K562 (cell line): Measurements from ENCODE around the gene INSM2. TPM values are rescaled to one million over a fixed set of nuclear protein-coding genes. Genes with fewer than 3 reads are reported as not detected.

Source experiments
- ATAC-seq: fragments of 200-7000 bp; cut with Tn5 transposase; 3 replicates; pipeline ENCODE4 v1.9.1; 2020; ENCODE audit warnings: moderate library complexity
- BruUV-seq: library from RNA; stranded (reverse); fragments of 400-500 nt; replicated peaks from 2 replicates; lab custom pipeline; 2021; lab: Mats Ljungman, UMichigan
- CTCF ChIA-PET: fragments of 300-600 bp; formaldehyde crosslinking; extraction: SDS; loops from one replicate; lab custom pipeline; 2021; ENCODE audit warnings: low intra/inter-chr PET ratio; lab: Yijun Ruan, JAX
- POLR2A ChIA-PET: fragments of 300-600, 350-650 bp; sonication (Branson Sonifier 250); formaldehyde crosslinking; extraction: SDS; loops from one replicate; lab custom pipeline; 2021; ENCODE audit warnings: antibody characterized with exemption, inconsistent platforms; lab: Yijun Ruan, JAX
- DNase-seq, 4 experiments: peaks; one replicate each; pipeline versions ENCODE4 v3.0.0 to v3.0.0-alpha.2; 2011 to 2018; ENCODE audit warnings: low spot score in 3 of 4, mixed read lengths in 3 of 4; ENCODE audit errors: extremely low read depth in 1 of 4
- FAIRE-seq: peaks from 2 replicates; lab custom pipeline; 2011; peaks lifted over from hg19 to GRCh38; lab: Jason Lieb, UNC
- H2AFZ ChIP-seq: 2 replicates; pipeline ENCODE4 v1.6.0; 2011; ENCODE audit warnings: low read depth, low read length, control low read depth, inconsistent platforms
- H3K27ac ChIP-seq: fragments of 200-600 bp; 3 replicates; pipeline ENCODE4 v1.8.0; 2011; ENCODE audit warnings: low read depth, mild to moderate bottlenecking, control low read depth, inconsistent platforms, low read length, moderate library complexity, mixed read lengths; ENCODE audit errors: extremely low read depth
- H3K27me3 ChIP-seq, 2 experiments: fragments of 300-600 bp in 1 of 2; 2 replicates in 1 of 2; 3 replicates in 1 of 2; pipeline versions ENCODE4 v1.6.0 to v1.8.0; 2011; ENCODE audit warnings: inconsistent platforms in 2 of 2, low read length in 2 of 2, mild to moderate bottlenecking in 1 of 2, mixed read lengths in 1 of 2, moderate library complexity in 1 of 2; ENCODE audit not compliant: control insufficient read depth in 2 of 2, insufficient read depth in 2 of 2
- H3K36me3 ChIP-seq: fragments of 300-600 bp; 3 replicates; pipeline ENCODE4 v1.8.0; 2011; ENCODE audit warnings: mild to moderate bottlenecking, low read length, inconsistent platforms; ENCODE audit not compliant: control insufficient read depth, insufficient read depth
- H3K4me1 ChIP-seq, 2 experiments: fragments of 200-600 bp in 1 of 2; replicated peaks in 1 of 2; 2 replicates in 1 of 2; 3 replicates in 1 of 2; pipeline versions ENCODE4 v1.5.1 to v1.8.0; 2011; ENCODE audit warnings: inconsistent platforms in 2 of 2, low read length in 2 of 2, mild to moderate bottlenecking in 1 of 2, mixed read lengths in 1 of 2, moderate library complexity in 1 of 2; ENCODE audit not compliant: control insufficient read depth in 2 of 2, insufficient read depth in 2 of 2
- H3K4me2 ChIP-seq: 2 replicates; pipeline ENCODE4 v1.6.1; 2011; ENCODE audit warnings: low read length, control low read depth, inconsistent platforms, mixed read lengths; ENCODE audit not compliant: insufficient read depth
- H3K4me3 ChIP-seq: fragments of 200-600 bp; sonication (generic), shearing (Covaris generic); 2 replicates; pipeline ENCODE4 v1.5.1; 2016; ENCODE audit warnings: control low read depth, inconsistent platforms
- H3K79me2 ChIP-seq: fragments of 200-600 bp; 3 replicates; pipeline ENCODE4 v1.8.0; 2011; ENCODE audit warnings: low read length, inconsistent platforms; ENCODE audit not compliant: control insufficient read depth, insufficient read depth
- H3K9ac ChIP-seq, 2 experiments: 2 replicates each; pipeline versions ENCODE4 v1.6.0 to v1.6.1; 2011; ENCODE audit warnings: low read depth in 2 of 2, low read length in 2 of 2, control low read depth in 1 of 2, inconsistent platforms in 1 of 2, mild to moderate bottlenecking in 1 of 2, mixed read lengths in 1 of 2; ENCODE audit not compliant: insufficient read depth in 1 of 2
- H3K9me1 ChIP-seq: one replicate; pipeline ENCODE4 v1.6.0; 2011; ENCODE audit warnings: inconsistent platforms, mild to moderate bottlenecking, low read length, moderate library complexity; ENCODE audit not compliant: control insufficient read depth, insufficient read depth
- H3K9me3 ChIP-seq: replicated peaks from 2 replicates; pipeline ENCODE4 v1.5.1; 2011; ENCODE audit warnings: low read depth, low read length, inconsistent platforms; ENCODE audit not compliant: control insufficient read depth, insufficient read depth
- H4K20me1 ChIP-seq: replicated peaks from 2 replicates; pipeline ENCODE4 v1.6.1; 2011; ENCODE audit warnings: low read length, inconsistent platforms, mixed read lengths; ENCODE audit not compliant: control insufficient read depth, insufficient read depth
- CBX8 ChIP-seq: fragments of 200-600 bp; sonication (generic); IDR thresholded peaks from 2 replicates; pipeline ENCODE4 v1.6.1; 2012; ENCODE audit warnings: borderline replicate concordance, mixed run types, low read depth, mild to moderate bottlenecking, moderate library complexity, mixed read lengths, low read length, control low read depth, inconsistent platforms; ENCODE audit not compliant: poor library complexity, severe bottlenecking; ENCODE audit errors: extremely low read depth
- CEBPB ChIP-seq: fragments of 450-650 bp; IDR thresholded peaks from 2 replicates; pipeline ENCODE4 v1.6.1; 2016; ENCODE audit warnings: missing genetic modification characterization, missing compliant biosample characterization
- CEBPZ ChIP-seq: fragments of 150-350 bp; IDR thresholded peaks from 2 replicates; pipeline ENCODE4 v1.6.1; 2014; ENCODE audit warnings: low read depth, mild to moderate bottlenecking, low read length, borderline replicate concordance
- CREB1 ChIP-seq, 2 experiments: sonication (generic) in 1 of 2; formaldehyde crosslinking in 1 of 2; IDR thresholded peaks; 2 replicates each; pipeline versions ENCODE4 v1.6.1 to v1.8.0; 2012 to 2022; ENCODE audit warnings: inconsistent platforms in 1 of 2, mild to moderate bottlenecking in 1 of 2, missing genetic modification reagents in 1 of 2, moderate library complexity in 1 of 2
- ETV5 ChIP-seq: sonication (generic); formaldehyde crosslinking; IDR thresholded peaks from 2 replicates; pipeline ENCODE4 v1.4.0; 2020; ENCODE audit warnings: low read depth, mild to moderate bottlenecking, missing genetic modification reagents
- EZH2 ChIP-seq: IDR thresholded peaks from 2 replicates; pipeline ENCODE4 v1.6.1; 2012; ENCODE audit warnings: low read depth, mild to moderate bottlenecking, inconsistent platforms, low read length, borderline replicate concordance
- FOXK2 ChIP-seq, 2 experiments: fragments of 450-650 bp; IDR thresholded peaks in 1 of 2; conservative IDR thresholded peaks in 1 of 2; 2 replicates each; pipeline ENCODE4 v1.6.1; 2016; ENCODE audit warnings: low read depth in 2 of 2, mild to moderate bottlenecking in 1 of 2
- HNRNPLL ChIP-seq: fragments of 200-400 bp; formaldehyde crosslinking; IDR thresholded peaks from 2 replicates; pipeline ENCODE4 v1.6.1; 2017; ENCODE audit warnings: low read length, low read depth, mild to moderate bottlenecking; ENCODE audit not compliant: poor library complexity, severe bottlenecking
- KDM2B ChIP-seq: fragments of 250-450 bp; sonication (Bioruptor Pico); IDR thresholded peaks from 2 replicates; pipeline ENCODE4 v1.8.0; 2021; ENCODE audit warnings: mild to moderate bottlenecking, moderate library complexity
- MTA3 ChIP-seq: fragments of 450-650 bp; formaldehyde crosslinking; IDR thresholded peaks from 2 replicates; pipeline ENCODE4 v1.6.1; 2017; ENCODE audit warnings: mild to moderate bottlenecking, borderline replicate concordance
- OTX1 ChIP-seq: fragments of 450-650 bp; formaldehyde crosslinking; IDR thresholded peaks from 2 replicates; pipeline ENCODE4 v1.4.0; 2022; ENCODE audit warnings: mild to moderate bottlenecking
- SAFB2 ChIP-seq: fragments of 200-400 bp; formaldehyde crosslinking; IDR thresholded peaks from 2 replicates; pipeline ENCODE4 v1.6.1; 2018; ENCODE audit warnings: borderline replicate concordance, low read length, low read depth, moderate library complexity; ENCODE audit not compliant: severe bottlenecking
- TAF9B ChIP-seq: fragments of 450-650 bp; IDR thresholded peaks from 2 replicates; pipeline ENCODE4 v1.6.1; 2018; ENCODE audit warnings: mild to moderate bottlenecking; ENCODE audit not compliant: partially characterized antibody
- XRCC5 ChIP-seq: fragments of 200-400 bp; formaldehyde crosslinking; IDR thresholded peaks from 2 replicates; pipeline ENCODE4 v1.6.1; 2017; ENCODE audit warnings: low read depth, mild to moderate bottlenecking, low read length
- YBX1 ChIP-seq: fragments of 450-650 bp; IDR thresholded peaks from 2 replicates; pipeline ENCODE4 v1.7.1; 2016; ENCODE audit warnings: mild to moderate bottlenecking
- ZKSCAN3 ChIP-seq: fragments of 250-450 bp; sonication (Bioruptor Pico); IDR thresholded peaks from 2 replicates; pipeline ENCODE4 v1.4.0; 2020
- ZNF436 ChIP-seq: fragments of 250-450, 450-650 bp; sonication (Bioruptor Pico); formaldehyde crosslinking; IDR thresholded peaks from 2 replicates; pipeline ENCODE4 v1.7.0; 2020; ENCODE audit warnings: mild to moderate bottlenecking
- ZNF444 ChIP-seq: fragments of 250-450 bp; sonication (Bioruptor Pico); IDR thresholded peaks from 2 replicates; pipeline ENCODE4 v1.4.0; 2020; ENCODE audit warnings: mild to moderate bottlenecking, moderate library complexity
- ZNF696 ChIP-seq: fragments of 250-450 bp; sonication (Bioruptor Pico); conservative IDR thresholded peaks from 2 replicates; pipeline ENCODE4 v1.4.0; 2020; ENCODE audit warnings: mild to moderate bottlenecking, moderate library complexity
- ZNF717 ChIP-seq: fragments of 250-450 bp; sonication (Bioruptor Pico); IDR thresholded peaks from 2 replicates; pipeline ENCODE4 v1.5.0; 2021
- ZNF785 ChIP-seq: fragments of 250-450 bp; sonication (Bioruptor Pico); IDR thresholded peaks from 2 replicates; pipeline ENCODE4 v1.4.0; 2020; ENCODE audit warnings: mild to moderate bottlenecking
- WGBS: fragments of 100-300 bp; shearing (Covaris generic); methylation state at CpG from one replicate; pipeline ENCODE4 v1.1.6; 2016; ENCODE audit warnings: low coverage, mixed read lengths; ENCODE audit not compliant: insufficient coverage; ENCODE audit errors: missing lambda C conversion rate; 5-methylcytosine and 5-hydroxymethylcytosine counted together
- in situ Hi-C: fragments of 300-500 bp; cut with MboI; formaldehyde crosslinking; loops from 4 replicates; pipeline ENCODE4 v1.15.0; 2018; ENCODE audit warnings: inconsistent platforms, mixed read lengths
- intact Hi-C: fragments of 100-400 bp; cut with micrococcal nuclease; formaldehyde crosslinking; loops from 2 replicates; pipeline ENCODE4 v1.14.2; 2022
- polyA plus RNA-seq, 8 experiments: library from polyadenylated mRNA; depleted of rRNA in 4 of 8; stranded (reverse) in 5 of 8; unstranded in 3 of 8; fragments of >200 nt; fragmentation: Nextera tagmentation in 2 of 8; fragmentation: Illumina TruSeq in 1 of 8; extraction: Ambion mirVana in 2 of 8; extraction: Trizol in 1 of 8; gene quantifications; 2 replicates each; pipeline versions ENCODE4 v1.2.1 to v1.2.3, GENCODE V29; 2011 to 2014; ENCODE audit warnings: inconsistent platforms in 1 of 8, missing spikeins in 1 of 8
- total RNA-seq, 7 experiments: library from RNA; depleted of rRNA in 6 of 7; stranded (reverse); fragments of >200 nt in 6 of 7; fragmentation: Illumina TruSeq in 2 of 7; extraction: Trizol in 2 of 7; gene quantifications; 2 replicates each; pipeline versions ENCODE4 v1.2.1 to v1.2.3, GENCODE V29; 2011 to 2021; ENCODE audit warnings: low replicate concordance in 1 of 7

INSM2 gene
- total and polyA plus RNA-seq, 9 of the 15 experiments (the other 6 are each of a cell fraction or from before 2014, with no cell fraction given) = not detected

GRCh38 chr14:35571598-35571997, 37.6 kb downstream of the INSM2 start (continued):
- TF ChIP-seq SAFB2 = no peak
- TF ChIP-seq MTA3 = no peak
- TF ChIP-seq ZKSCAN3 (CRISPR knock-in tag) = no peak
- no peak for TF ChIP-seq KDM2B (CRISPR knock-in tag)
- TF ChIP-seq XRCC5 = no peak
- TF ChIP-seq OTX1 (CRISPR knock-in tag) = no peak
- no peak for TF ChIP-seq CREB1 (IDR thresholded peaks at IDR 0.05)
- no peak for TF ChIP-seq CREB1 (CRISPR knock-in tag; IDR thresholded peaks at IDR 0.05)
- TF ChIP-seq CBX8 = no peak

GRCh38 chr14:35573911-35574310, 39.9 kb downstream of the INSM2 start:
- ChIA-PET CTCF (no interaction called here), POLR2A (no interaction called here)
- no peaks in the 10 kb centered on the region for H3K27me3 ChIP-seq
- H2AFZ ChIP-seq = no peak overlapping the region
- DNase-seq = no peak
- no peak overlapping the region for H3K9ac ChIP-seq
- no peaks in the 10 kb centered on the region for H3K4me1 ChIP-seq
- no peak for ATAC-seq
- no TSS peak for BruUV-seq
- WGBS = 10% methylated on average over 2 of the region's 2 CpGs
- no peaks in the 10 kb centered on the region for H3K79me2 ChIP-seq
- no peak overlapping the region for H3K4me2 ChIP-seq
- no peaks in the 10 kb centered on the region for H3K9me1 ChIP-seq
- H3K36me3 ChIP-seq = no peaks in the 10 kb centered on the region
- FAIRE-seq = no peak
- no peak overlapping the region for H3K27ac ChIP-seq
- H3K4me3 ChIP-seq = no peak overlapping the region
- no peaks in the 10 kb centered on the region for H4K20me1 ChIP-seq
- intact Hi-C loops = no loop called here
- H3K9me3 ChIP-seq = no peaks in the 10 kb centered on the region
- in situ Hi-C loops = no loop called here
- no peak for TF ChIP-seq ETV5 (CRISPR knock-in tag)
- TF ChIP-seq ZNF717 = no peak
- TF ChIP-seq ZNF436 (CRISPR knock-in tag) = no peak
- no peak for TF ChIP-seq HNRNPLL
- no peak for TF ChIP-seq ZNF696 (CRISPR knock-in tag)
- TF ChIP-seq CEBPB (tag) = no peak
- TF ChIP-seq FOXK2 (conservative IDR thresholded peaks at IDR 0.05 in 1 of 2, IDR thresholded peaks at IDR 0.05 in 1 of 2; ENCODE audit: low read depth in 2 of 2) = no peak
- no peak for TF ChIP-seq TAF9B
- TF ChIP-seq EZH2 = no peak
- no peak for TF ChIP-seq ZNF444 (CRISPR knock-in tag)
- TF ChIP-seq CEBPZ = no peak
- no peak for TF ChIP-seq ZNF785 (CRISPR knock-in tag)
- no peak for TF ChIP-seq YBX1
